ENCODE data around the gene VWA8.

DNA sequence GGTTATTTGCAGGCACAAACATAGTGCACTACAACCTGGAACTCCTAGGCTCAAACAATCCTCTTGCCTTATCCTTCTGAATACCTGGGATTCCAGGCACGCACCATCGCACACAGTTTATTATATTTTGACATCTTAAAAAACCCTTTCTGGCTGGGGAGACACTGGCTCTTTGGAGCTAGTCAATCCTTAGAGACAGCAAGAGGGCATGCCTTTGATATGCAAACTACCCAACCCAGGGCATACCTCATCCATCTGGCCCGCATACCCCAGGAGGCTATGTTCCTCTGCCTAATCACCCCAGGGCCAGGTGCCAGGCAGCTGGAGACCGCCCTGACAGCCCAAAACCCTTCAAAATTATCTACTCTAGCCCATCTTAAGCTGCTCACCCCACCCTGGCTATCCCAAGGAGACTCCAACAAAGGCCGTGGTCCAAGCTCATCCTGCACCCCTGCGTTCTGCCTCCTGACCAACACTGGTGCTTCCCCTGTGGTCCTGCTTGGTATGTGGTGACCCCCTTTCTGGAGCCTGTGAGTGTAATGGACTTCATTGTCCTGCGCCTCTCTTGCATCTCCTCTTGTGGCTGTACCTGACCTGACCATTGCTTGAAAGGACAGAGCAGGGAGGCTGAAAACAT is 417.1 kb downstream of the VWA8 start:
- TF ChIP-seq POLR2A (IDR thresholded peaks at IDR 0.05) (no peak), CTCF (IDR thresholded peaks at IDR 0.05 in 8 of 11, conservative IDR thresholded peaks at IDR 0.05 in 3 of 11) (no peak)
